ENCODE data around the gene LHPP. TPM values are rescaled to one million over a fixed set of nuclear protein-coding genes. Genes with fewer than 3 reads are reported as not detected.

Gene LHPP
- total RNA-seq, 1 donor from 2014 or later: 8.8 TPM

DNA sequence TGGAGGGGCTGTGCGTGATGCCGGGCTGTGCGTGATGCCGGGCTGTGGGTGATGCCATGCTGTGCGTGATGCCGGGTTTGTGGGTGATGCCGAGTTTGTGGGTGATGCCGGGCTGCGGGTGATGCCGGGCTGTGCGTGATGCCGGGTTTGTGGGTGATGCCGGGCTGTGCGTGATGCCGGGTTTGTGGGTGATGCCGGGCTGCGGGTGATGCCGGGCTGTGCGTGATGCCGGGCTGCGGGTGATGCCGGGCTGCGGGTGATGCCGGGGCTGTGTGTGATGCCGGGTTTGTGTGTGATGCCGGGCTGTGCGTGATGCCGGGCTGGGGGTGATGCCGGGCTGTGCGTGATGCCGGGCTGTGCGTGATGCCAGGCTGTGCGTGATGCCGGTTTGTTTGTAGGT lies 153.6 kb downstream of the LHPP start:
- H3K36me3 Mint-ChIP-seq (ENCODE audit: low read depth): no peaks in the 10 kb centered on the region

DNA sequence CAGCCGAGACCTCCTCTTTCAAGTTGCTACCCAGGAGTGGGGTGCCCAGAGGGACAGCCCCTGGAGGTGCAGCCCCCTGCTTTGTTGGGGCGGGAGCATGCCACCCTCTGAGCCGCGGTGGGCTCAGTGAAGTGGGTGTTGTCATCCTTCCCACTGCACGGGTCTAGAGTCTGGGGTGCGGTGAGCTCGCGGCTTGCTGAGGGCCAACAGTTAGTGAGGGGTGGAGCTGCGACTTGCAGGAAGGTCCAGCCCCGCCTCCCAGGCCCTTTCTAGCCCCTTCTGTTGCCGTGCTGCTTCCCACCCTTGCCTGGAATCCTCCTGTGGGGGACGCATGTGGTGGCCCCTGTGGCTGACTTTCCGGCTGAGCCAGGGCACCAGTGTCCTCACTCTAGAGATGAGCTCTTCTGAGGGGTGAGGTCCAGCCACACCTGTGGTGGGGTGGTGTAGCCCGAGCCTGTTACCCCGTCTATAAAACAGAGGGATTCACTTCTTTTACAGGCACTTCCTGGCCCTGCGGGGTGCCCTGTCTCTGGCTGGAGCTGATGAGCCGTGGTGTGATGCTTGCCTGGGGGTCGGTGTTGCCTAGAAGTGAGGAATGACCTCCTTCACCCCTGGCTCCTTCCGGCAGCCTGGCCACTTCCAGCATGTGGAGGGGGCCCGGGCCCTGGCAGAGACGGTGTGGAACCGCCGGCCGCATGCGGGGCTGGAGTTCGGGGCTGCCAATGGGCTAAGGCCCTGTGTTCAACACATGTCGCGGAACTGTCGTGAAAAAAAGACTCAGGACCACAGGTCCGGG lies 154.6 kb downstream of the LHPP start:
- no peaks in the 10 kb centered on the region for H3K36me3 Mint-ChIP-seq (ENCODE audit: low read depth)
- TF ChIP-seq, protein P1, sequence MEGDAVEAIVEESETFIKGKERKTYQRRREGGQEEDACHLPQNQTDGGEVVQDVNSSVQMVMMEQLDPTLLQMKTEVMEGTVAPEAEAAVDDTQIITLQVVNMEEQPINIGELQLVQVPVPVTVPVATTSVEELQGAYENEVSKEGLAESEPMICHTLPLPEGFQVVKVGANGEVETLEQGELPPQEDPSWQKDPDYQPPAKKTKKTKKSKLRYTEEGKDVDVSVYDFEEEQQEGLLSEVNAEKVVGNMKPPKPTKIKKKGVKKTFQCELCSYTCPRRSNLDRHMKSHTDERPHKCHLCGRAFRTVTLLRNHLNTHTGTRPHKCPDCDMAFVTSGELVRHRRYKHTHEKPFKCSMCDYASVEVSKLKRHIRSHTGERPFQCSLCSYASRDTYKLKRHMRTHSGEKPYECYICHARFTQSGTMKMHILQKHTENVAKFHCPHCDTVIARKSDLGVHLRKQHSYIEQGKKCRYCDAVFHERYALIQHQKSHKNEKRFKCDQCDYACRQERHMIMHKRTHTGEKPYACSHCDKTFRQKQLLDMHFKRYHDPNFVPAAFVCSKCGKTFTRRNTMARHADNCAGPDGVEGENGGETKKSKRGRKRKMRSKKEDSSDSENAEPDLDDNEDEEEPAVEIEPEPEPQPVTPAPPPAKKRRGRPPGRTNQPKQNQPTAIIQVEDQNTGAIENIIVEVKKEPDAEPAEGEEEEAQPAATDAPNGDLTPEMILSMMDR (conservative IDR thresholded peaks at IDR 0.05): no peak
- DNase-seq (ENCODE audit: low read depth, low spot score): no peak
- H3K27me3 Mint-ChIP-seq (ENCODE audit: low read depth): no peaks in the 10 kb centered on the region
- H3K4me3 Mint-ChIP-seq: no peak overlapping the region
- H3K27ac Mint-ChIP-seq (ENCODE audit: unreplicated experiment): no peak overlapping the region
- no peaks in the 10 kb centered on the region for H3K9me3 Mint-ChIP-seq
- peaks cover 4% of the 10 kb centered on the region for H3K4me1 Mint-ChIP-seq

More for the DNA sequence above, 153.6 kb downstream of the LHPP start:
- Mint-ChIP-seq H3K27me3 (ENCODE audit: low read depth) (no peaks in the 10 kb centered on the region), H3K9me3 (no peaks in the 10 kb centered on the region), H3K4me1 (peaks cover 4% of the 10 kb centered on the region), H3K27ac (ENCODE audit: unreplicated experiment) (no peak overlapping the region), H3K4me3 (no peak overlapping the region)
- TF ChIP-seq, protein P1 (conservative IDR thresholded peaks at IDR 0.05): no peak
- DNase-seq (ENCODE audit: low read depth, low spot score): no peak

DNA sequence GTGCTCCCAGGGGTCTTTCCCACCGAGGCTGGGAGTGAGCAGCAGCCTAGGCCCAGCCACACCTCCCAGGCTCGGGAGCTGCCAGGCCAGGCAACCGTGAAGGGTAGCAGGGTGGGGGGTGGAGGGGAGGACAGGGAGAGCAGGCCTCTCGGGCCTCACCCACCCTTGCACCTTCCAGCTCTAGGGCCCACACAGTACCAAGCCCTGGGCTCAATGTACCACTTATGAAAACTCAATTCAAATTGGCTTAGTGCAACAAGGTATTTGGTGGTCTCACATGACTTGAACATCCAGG lies 155.2 kb downstream of the LHPP start:
- Mint-ChIP-seq H3K9me3 (no peaks in the 10 kb centered on the region), H3K27me3 (ENCODE audit: low read depth) (no peaks in the 10 kb centered on the region), H3K27ac (ENCODE audit: unreplicated experiment) (peak overlapping the region; percentile 6), H3K4me3 (no peak overlapping the region), H3K36me3 (ENCODE audit: low read depth) (no peaks in the 10 kb centered on the region), H3K4me1 (peaks cover 9% of the 10 kb centered on the region)
- no peak for DNase-seq (ENCODE audit: low read depth, low spot score)
- TF ChIP-seq, protein P1 (conservative IDR thresholded peaks at IDR 0.05): no peak

DNA sequence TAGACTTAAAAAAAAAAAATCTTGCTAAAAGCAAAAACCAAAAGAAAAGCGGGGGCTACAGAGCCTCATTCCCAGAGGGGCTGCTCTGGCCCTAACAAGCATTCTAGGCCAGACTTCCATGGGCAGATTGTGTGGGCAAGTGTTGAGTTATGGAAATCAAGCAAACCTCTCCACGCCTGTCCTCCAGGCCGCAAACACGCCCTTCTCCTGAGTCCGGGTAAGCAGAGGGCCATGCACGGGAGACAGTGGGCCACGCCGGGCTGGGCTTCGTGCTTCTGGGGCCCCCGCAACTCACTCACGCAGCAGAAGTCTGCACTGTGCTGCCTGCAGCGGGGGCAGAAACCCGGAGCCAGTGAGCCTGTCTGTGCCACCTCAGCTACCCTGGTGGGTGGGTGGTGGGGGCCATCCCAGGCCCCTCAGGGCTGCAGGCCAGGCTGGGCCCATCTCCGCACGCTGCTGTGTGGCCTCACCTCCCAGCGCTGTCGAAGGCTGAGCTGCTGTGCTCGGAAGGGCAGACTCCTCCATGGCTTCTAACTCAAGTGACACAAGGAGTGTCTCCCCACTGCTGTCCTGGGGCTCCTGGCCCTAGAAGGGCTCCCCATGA lies 156.9 kb downstream of the LHPP start:
- Mint-ChIP-seq H3K27ac (ENCODE audit: unreplicated experiment) (no peak overlapping the region), H3K4me1 (peaks cover 10% of the 10 kb centered on the region), H3K27me3 (ENCODE audit: low read depth) (no peaks in the 10 kb centered on the region), H3K9me3 (no peaks in the 10 kb centered on the region), H3K36me3 (ENCODE audit: low read depth) (no peaks in the 10 kb centered on the region), H3K4me3 (no peak overlapping the region)
- TF ChIP-seq, protein P1 (conservative IDR thresholded peaks at IDR 0.05): no peak
- no peak for DNase-seq (ENCODE audit: low read depth, low spot score)

DNA sequence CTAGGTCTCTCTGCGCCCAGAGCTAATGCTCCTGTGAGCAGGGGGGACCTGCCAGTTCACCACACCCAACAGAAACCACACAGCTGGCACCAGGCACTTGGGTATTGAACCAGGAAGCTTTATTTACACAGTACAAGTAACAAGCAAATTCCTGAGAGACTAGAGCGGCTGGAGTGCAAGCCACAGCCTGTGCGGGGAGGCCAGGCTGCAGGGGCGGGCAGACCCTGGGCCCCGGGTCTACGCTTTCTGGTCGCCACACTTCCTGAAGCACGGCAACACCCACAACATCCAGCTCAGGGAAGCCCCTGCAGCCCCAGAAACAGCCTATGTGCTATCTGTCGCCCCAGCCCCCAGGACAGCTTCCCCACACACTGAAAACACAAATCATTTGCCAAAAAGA lies 157.6 kb downstream of the LHPP start:
- TF ChIP-seq, protein P1 (conservative IDR thresholded peaks at IDR 0.05): no peak
- Mint-ChIP-seq H3K4me3 (no peak overlapping the region), H3K9me3 (no peaks in the 10 kb centered on the region), H3K36me3 (ENCODE audit: low read depth) (no peaks in the 10 kb centered on the region), H3K27ac (ENCODE audit: unreplicated experiment) (peak overlapping the region; percentile 12), H3K27me3 (ENCODE audit: low read depth) (no peaks in the 10 kb centered on the region), H3K4me1 (peaks cover 15% of the 10 kb centered on the region)
- DNase-seq (ENCODE audit: low read depth, low spot score): no peak

All from neural crest cell (in vitro differentiated cells).